ENCODE measurements around the gene LMO7.

DNA sequence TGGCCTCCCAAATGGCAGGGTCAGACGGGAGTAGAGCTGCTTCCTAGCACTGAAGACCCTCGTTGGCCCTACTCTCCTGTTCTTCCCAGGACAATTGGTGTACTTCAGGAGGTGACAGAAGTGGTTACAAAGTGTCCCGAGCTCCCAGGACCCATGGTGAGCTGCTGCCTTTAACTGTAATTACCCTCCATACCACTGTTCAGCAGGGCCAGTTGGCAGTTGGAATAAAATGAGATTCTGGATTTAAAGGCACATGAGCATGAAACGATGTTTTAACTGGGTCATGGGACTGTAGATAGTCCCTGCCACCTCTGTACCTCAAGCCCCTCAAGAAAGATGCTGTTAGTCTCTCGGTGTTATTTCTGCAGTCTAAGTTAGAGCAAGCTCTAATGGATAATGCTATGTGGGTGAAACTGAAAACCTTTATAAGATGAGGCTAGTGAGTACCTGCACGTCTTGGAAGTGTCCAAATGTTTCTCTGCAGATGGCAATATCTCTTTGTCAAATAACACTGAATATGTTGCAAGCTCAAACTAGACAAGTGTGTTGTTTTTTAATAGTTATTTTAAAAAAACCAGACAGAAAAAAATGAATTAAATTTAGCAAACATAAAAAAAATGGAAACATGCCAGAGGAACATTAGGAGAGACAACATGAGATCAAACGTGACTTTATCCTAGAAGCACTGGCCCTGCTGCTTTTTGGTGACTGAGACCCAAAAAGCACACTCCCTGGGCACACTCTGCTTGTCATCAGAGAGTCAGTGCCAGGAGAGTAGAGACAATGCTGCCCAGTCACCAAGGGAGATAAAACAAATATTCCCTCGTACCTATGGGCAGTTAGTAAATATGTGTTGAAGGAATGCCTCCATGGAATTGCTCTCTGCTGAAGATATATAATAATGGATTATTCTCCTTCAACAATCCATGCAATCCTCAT is 266.3 kb downstream of the LMO7 start:
- TF ChIP-seq, protein P1, sequence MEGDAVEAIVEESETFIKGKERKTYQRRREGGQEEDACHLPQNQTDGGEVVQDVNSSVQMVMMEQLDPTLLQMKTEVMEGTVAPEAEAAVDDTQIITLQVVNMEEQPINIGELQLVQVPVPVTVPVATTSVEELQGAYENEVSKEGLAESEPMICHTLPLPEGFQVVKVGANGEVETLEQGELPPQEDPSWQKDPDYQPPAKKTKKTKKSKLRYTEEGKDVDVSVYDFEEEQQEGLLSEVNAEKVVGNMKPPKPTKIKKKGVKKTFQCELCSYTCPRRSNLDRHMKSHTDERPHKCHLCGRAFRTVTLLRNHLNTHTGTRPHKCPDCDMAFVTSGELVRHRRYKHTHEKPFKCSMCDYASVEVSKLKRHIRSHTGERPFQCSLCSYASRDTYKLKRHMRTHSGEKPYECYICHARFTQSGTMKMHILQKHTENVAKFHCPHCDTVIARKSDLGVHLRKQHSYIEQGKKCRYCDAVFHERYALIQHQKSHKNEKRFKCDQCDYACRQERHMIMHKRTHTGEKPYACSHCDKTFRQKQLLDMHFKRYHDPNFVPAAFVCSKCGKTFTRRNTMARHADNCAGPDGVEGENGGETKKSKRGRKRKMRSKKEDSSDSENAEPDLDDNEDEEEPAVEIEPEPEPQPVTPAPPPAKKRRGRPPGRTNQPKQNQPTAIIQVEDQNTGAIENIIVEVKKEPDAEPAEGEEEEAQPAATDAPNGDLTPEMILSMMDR (IDR thresholded peaks at IDR 0.05; ENCODE audit: low read depth, low read length, missing input control), result no peak
- no peak for TF ChIP-seq JUND (IDR thresholded peaks at IDR 0.05)
- TF ChIP-seq TAF1 (conservative IDR thresholded peaks at IDR 0.05), result no peak
- no peak for TF ChIP-seq FOXA1 (IDR thresholded peaks at IDR 0.05)
- TF ChIP-seq, protein P2, sequence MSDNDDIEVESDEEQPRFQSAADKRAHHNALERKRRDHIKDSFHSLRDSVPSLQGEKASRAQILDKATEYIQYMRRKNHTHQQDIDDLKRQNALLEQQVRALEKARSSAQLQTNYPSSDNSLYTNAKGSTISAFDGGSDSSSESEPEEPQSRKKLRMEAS (IDR thresholded peaks at IDR 0.05), result no peak
- no peak for TF ChIP-seq RAD21 (IDR thresholded peaks at IDR 0.05)
